ENCODE results near the gene RPL3.

Gene RPL3

DNA sequence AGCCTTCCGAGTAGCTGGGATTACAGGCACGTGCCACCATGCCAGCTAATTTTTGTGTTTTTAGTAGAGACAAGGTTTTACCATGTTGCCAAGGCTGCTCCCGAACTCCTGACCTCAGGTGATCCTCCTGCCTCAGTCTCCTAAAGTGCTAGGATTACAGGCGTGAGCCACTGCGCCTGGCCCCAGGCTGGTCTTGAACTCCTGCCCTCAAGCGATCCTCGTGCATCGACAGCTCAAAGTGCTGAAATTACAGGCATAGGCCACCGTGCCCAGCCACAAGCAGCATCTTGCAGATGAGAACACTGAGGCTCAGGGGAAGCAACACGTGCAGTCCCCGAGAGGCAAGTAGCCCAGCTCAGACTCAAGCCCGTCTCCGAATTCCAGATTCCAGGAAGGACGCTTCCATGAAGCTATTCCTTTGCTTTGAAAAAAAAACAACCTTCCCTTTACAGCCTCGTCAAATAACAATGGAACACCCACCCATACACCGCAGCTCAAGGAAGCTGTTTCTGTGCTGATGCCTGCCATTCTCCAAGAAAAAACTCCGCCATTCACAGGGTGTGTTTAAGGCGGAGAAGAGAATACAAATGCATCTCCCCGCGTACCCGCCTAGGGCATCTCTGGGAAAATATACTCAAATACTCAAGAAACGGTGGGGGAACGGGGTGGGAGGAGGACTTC is 40.1 kb downstream of the RPL3 start:
- DNase-seq: no peak

DNA sequence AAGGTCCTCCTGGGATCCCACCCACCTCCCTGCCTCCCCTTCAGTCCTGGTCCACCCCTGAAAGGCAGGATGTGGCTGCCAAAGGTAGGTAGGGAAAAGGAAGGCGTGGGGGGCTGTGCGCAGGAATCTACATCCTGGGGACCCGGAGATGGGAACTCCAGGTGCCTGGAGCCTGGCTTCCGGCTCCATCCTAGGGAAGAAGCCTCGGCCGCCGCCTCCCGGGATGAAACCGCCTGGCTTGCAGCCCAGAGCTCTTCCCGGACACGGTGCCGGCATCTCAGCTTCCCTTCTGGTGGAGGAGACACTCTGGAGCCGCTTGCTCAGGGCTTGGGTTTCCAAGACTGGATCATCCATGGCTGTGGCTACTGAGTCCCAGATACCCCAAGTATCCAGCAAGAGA is 41.4 kb downstream of the RPL3 start:
- DNase-seq: no peak

DNA sequence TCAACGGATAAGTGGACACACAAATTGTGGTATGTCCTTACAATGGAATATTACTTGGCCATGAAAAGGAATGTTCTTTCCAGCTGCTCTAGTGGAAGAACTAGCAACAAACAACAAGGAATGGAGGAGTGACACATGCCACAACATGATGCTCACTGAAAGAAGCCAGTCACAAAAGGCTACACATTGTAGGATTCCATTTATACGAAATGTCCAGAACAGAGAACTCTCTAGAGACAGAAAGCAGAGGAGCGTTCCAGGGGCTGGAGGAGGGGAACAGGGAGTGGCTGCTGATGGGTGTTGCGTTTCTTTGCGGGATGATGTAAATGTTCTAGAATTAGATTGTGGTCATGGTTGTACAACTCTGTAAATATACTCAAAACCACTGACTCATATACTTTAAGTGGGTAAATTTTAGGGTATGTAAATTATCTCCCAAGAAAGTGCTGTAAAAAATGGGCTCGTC is 42.2 kb downstream of the RPL3 start:
- DNase-seq: no peak

DNA sequence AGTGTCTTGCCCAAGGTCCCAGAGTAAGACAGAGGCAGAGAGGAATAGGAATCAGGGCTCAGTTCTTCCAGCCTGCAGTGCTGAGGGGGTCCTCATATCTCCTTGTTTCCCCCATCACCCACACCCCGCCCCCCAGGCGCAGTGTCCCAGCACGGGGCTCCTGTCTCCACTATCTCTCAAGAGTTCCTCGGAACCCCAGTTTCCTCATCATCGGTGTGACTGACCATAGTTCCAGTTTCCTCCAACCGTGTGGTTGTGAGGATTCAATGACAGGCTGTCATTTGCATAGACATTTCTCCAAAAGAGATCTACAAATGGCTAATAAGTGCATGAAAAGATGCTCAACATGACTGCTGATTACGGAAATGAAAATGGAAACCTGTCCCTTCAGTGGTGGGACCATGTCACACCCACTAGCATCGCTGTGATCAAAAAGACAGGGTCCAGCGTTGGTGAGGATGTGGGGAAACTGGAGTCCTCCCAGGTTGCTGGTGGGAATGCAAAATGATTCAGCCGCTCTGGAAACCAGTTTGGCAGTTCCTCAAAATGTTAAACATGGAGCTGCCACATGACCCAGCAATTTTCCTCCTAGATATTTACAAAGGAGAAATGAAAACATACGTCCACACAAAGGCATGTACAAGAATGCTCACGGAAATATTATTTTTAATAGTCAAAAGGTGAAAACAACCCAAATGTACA is 42.8 kb downstream of the RPL3 start:
- no peak for DNase-seq

DNA sequence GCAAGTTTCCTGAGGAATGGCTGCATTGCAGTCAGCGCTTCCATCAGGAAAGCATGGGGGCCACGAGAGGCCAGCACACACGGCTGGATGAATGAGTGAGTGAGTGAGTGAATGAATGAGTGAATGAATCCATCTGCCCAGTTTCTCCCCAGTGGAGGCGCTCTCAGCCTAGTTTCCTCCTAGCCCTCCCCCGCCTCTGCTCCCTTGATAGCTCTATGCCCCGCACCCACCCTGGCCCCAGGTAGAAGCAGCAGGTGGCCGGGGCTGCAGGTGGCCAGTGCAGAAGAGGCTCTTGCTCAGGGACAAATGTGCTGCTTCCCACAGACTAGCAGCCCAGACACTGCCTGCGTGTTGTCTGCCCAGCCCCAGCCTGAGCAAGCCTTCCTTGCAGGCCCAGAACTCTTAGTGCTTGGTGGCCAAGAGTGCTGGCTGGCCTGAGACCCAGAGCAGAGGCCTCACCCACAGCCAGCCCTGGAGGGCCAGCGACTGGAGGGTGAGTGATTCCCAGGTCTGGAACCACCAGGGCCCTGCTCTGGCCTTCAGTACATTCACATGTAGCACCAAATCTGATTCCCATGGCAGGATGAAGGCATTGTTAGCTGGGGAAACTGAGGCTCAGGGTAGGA is 43.5 kb downstream of the RPL3 start:
- no peak for DNase-seq

DNA sequence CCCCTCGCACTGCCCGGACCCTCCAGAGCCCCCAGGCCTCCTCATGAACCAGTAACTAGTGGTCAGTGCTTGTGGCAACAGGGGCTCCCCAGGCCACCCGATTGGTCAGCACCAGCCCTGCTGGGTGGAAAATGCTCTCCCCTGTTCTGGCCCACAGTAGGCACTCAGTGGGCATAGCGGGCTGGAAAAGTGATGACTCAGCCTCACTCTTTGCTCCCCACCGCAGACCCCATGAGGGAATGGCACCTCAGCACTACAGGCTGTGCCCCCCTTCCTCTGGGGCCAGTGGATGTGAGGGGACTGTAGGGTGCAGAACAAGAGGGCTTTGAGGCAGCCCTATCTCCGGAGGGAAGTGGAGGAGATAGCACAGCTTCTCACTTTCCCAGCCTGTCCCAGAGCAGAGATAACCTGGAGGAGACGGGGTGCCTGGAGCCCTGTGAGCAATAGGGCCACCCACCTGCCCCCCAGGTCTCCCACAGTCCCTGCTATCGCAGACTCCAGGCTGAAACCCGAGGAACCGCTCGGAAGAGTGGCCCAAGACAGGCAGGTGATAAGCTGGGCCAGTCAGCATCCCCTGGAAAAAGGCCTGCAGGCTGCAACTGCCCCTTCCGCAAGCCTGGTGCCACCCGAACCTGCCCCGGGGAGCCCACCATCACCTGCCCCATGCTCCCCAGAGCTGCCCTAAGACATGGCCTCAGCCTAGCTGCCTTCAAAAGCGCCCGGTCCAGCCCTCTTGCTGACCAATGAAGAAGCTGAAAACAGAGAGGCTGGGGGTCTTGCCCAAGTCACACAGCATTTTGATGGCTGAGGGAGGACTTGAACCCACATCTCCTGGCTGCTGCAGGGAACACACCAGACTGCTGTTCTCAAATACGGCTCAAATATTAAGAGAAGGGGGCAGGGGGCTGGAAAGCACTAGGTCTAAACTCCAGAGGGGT is 45.2 kb downstream of the RPL3 start:
- no peak for DNase-seq

DNA sequence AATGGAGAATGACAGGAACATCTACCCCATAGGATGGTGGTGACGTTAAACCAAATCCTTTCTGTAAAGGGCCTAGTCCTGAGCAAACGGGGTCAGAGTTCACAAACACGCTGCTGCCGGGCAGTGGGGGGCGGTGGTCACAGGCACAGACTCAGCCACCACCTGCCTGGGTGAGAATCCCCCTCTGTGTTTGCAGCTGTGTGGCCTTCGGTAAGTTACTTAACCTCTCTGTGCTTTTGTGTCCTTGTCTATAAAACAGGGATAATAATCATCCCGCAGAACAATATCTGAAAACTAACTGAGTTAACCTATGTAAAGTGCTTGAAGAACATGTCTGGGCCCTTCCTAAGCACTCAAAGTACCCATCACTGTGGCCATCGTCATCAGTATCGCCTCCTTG is 48.6 kb downstream of the RPL3 start:
- DNase-seq: no peak

DNA sequence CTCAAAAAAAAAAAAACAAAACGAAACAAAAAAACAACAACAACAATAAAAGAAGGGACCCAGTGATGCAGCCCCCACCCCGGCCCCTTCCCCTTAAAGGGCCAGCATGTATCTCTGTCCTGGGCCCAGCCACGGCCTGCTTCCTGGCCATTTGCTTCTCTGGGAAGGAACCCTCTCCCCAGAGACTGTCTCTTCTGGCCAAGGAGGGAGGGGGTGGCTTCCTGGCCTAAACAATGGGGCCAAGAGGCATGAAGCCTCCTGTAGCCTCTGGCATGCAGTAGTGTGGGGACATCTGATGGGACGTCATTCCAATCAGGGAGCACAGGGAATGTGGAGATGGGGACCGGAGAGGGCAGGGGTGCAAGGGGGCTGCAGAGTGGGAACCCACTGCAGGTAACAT is 49.1 kb downstream of the RPL3 start:
- no peak for DNase-seq

DNA sequence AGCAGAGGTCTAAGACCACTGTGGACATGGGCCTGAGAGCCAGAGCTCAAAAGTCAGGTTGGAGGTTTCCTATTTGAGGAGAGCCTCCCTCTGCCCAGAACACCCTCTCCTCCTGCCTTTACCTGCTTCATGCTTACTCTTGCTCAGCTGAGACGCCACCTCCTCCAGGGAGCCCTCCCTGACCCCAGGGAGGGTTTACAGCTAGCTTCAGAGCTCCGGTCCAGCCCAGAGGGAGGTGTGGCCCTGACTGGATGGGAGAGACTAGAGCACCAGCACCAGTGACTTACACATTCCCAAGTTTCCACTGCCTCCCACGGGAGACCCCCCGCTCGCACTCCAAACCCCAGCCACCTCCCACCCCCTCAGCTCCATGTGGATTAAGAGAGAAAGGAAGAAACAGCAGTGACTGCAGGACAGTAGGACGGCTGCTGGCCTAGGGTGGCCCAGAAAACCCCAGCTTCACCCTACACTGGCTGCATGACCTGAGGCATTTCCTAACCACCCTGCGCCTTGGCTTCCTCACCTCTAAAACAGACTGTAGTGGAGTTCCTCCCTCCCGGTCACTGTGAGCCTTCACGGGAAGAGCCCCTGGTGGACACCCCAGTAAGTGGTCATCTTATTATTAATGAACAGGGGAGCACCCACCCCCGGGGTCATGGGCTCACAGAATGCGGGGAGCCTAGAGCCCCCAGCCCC is 50.2 kb downstream of the RPL3 start:
- no peak for DNase-seq

DNA sequence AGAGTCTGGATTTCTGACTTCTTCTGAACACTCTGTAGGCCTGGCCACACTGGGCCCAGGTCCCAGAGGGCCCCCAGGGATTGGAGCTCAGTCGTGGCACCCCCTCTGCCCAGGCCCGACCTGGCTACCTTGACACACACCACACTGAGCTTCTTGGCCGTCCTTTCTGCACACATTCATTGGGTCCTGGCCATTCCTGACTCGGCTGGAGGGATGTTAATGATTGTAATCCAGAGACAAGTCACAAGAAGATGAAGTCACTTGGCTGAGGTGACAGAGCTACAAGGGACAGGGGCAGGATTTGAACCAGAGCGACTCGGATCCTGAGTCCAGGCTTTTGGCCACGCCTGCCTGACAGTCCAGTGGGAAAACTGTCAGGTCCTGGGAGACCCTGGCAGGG is 50.8 kb downstream of the RPL3 start:
- no peak for DNase-seq

DNA sequence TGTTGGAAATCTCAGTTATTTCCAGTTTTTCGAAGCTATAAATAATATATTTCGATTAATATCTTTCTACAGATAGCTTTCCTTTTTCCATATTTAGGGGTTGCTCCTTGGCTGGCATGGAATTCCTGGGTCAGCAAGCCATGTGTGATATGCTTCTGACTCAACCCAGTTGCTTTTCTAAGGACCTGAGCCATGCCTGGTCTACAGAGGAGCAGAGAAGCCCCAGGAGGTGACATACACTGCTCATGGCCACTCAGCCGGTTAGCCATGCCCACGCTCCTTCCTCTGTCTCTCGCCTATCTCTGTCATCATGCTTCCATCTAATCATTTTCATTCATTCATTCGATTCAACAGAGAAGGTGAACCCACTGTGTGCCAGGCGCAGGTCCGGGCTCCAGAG is 51.4 kb downstream of the RPL3 start:
- DNase-seq: no peak

DNA sequence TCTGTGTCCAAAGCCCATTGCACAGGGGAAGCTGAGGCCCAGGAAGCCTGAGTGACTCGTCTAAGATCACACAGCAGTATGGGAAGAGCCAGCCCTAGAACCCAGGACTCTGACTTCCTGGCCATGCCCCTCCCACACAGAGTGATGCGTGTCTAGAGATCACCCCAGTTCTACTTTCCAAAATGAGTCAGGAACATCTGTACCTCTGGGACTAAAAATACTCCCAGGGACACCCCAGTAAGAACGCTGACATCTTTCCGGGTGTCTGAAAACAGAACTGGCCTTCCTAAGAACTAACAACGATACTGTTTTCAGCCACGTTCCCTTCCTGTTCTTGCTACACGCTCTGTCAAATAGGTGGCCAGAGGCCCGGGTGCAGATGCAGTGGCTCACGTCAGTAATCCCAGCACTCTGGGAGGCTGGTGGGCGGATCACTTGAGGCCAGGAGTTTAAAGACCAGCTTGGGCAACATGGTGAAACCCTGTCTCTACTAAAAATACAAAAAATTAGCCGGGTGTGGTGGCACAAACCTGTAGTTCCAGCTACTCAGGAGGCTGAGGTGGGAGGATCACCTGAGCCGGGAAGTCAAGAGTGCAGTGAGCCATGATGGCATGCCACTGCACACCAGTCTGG is 52.9 kb downstream of the RPL3 start:
- no peak for DNase-seq

DNA sequence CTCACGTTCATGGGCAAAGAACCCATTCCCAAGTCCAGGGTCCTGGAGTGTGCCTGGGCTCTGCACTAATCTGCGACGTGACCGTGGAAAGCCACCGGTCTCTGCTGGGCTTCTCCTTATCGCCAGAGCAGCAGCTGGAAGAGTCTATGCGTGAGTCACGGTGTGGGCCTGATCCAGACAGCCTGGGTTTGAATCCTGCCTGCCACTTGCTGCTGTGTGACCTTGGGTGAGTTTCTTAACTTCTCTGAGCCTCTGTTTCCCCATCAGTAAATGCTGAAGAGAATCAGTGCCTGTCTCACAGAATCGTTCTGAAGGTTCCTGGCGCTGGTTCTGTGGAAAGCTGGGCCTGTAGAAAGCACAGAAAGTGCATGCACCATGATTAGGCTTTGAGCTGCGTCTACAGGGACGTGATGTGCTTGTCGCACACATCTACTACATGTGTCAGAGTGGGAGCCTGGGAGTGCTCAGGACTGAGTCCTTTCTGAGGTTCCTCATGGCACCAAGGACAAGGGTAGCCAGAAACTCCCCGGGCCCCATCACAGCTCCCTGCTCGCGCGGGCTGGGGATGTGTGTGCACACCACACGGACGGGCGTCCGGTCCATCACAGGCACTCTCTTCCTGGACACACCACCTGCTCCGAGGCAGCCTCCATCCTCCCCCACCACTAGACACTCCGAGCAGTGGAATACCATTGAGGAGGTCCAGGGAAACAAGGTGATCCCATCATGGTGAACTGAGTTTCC is 54.1 kb downstream of the RPL3 start:
- DNase-seq: no peak

DNA sequence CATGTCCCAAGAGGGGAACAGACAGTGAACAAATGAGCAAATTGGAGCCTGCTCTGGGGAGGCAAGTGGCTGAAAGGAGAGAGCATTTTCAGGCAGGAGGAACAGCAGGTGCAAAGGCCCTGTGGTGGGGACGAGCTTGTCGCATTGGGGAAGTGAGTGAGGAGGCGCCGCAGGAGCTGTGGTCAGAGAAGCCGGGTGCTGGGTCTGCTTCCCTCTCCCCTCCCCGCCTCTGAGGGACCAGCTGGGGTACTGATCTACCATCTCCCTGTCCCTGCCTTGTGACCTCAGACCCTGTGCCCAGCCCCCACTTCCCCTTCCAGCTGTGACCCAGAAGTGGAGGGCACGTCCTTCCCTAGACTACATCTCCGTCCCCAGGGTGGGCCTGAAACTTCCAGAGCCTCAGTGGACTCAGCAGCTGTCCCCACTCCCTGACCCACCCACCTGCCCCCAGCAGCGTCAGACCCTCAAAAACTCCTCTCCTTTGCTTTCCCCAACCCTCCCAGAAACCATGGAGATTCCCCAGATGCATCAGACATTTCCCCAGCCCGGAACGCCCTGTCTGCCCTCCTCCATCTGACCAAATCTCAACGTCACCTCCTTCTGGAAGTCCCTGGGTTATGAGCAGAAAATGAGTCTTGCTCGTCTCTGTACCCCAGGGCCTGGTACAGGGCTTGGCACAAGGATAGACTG is 54.9 kb downstream of the RPL3 start:
- no peak for DNase-seq

DNA sequence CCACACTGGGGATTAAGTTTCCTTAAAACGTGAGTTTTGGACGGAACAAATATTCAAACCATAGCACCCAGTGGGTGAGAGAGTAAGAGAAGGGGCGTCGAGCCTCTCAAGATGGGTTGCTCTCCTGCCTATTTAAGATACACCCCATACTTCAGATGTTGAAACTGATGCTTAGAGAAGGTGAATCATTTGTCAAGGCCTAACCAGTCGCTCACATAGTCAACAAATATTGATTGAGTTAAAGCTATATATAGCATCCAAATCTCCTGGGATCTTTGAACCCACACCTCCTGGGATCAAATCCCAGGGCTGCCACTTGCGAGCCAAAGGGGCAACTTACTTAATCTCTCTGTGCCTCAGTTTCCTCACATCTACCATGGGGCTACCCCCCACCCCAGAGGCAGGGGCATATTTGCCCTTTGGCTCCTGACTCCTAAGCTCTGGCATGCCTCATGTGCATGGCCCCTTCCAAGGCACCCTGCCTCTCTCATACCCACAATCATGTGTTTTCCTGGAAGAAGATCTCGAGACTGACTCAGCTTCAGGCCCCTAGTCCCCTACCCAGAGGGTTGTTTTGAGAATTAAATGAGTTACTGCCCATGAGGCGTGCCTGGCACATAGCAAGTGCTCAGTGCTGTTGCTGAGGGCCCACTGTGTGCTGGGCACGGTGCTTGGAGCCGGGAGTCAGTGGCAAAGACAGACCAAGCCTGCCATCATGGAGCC is 55.6 kb downstream of the RPL3 start:
- DNase-seq: no peak

Data from activated T-cell treated with anti-CD3 and anti-CD28 coated beads for 4 hours (primary cell).